IMR-90 (cell line): ENCODE results near the gene MEIS3. TPM values are rescaled to one million over a fixed set of nuclear protein-coding genes. Genes with fewer than 3 reads are reported as not detected.

Source experiments
- ATAC-seq: fragments of 200-7000 bp; cut with Tn5 transposase; 2 replicates; pipeline ENCODE4 v1.9.1; 2020; ENCODE audit warnings: low read depth, mild to moderate bottlenecking, moderate library complexity
- BruUV-seq: library from RNA; stranded (reverse); fragments of 400-500 nt; replicated peaks from 2 replicates; lab custom pipeline; 2021; lab: Mats Ljungman, UMichigan
- CTCF ChIA-PET: fragments of 300-600 bp; formaldehyde crosslinking; extraction: SDS; loops from one replicate; lab custom pipeline; 2021; ENCODE audit warnings: antibody characterized with exemption; lab: Yijun Ruan, JAX
- POLR2A ChIA-PET: fragments of 300-600 bp; sonication (Branson Sonifier 250); formaldehyde crosslinking; loops from one replicate; lab custom pipeline; 2022; ENCODE audit warnings: antibody characterized with exemption; ENCODE audit not compliant: unreplicated experiment; lab: Charles Lee
- DNase-seq: peaks from one replicate; pipeline ENCODE4 v3.0.0; 2013
- H2AFZ ChIP-seq: replicated peaks from 2 replicates; pipeline ENCODE3; 2013; ENCODE audit warnings: low read length, mild to moderate bottlenecking; ENCODE audit not compliant: poor library complexity
- H2AK5ac ChIP-seq: 2 replicates; pipeline ENCODE4 v1.6.1; 2013; ENCODE audit warnings: low read depth, low read length, inconsistent platforms
- H2AK9ac ChIP-seq: replicated peaks from 2 replicates; pipeline ENCODE3; 2013; ENCODE audit warnings: mild to moderate bottlenecking, low read depth, low read length, moderate library complexity; ENCODE audit not compliant: poor library complexity
- H2BK120ac ChIP-seq: 2 replicates; pipeline ENCODE4 v1.6.1; 2013; ENCODE audit warnings: low read depth, low read length, inconsistent platforms
- H2BK15ac ChIP-seq: 3 replicates; pipeline ENCODE4 v1.6.1; 2013; ENCODE audit warnings: low read depth, low read length, inconsistent platforms
- H2BK20ac ChIP-seq: 2 replicates; pipeline ENCODE4 v1.6.1; 2013; ENCODE audit warnings: low read depth, mild to moderate bottlenecking, inconsistent platforms, low read length, moderate library complexity
- H2BK5ac ChIP-seq: 2 replicates; pipeline ENCODE4 v1.6.1; 2013; ENCODE audit warnings: mild to moderate bottlenecking, low read depth, low read length, inconsistent platforms; ENCODE audit not compliant: poor library complexity, severe bottlenecking
- H3K14ac ChIP-seq: replicated peaks from 2 replicates; pipeline ENCODE4 v1.6.1; 2013; ENCODE audit warnings: low read depth, low read length, inconsistent platforms
- H3K18ac ChIP-seq: 2 replicates; pipeline ENCODE4 v1.6.1; 2013; ENCODE audit warnings: low read depth, low read length, control low read depth
- H3K23ac ChIP-seq: 2 replicates; pipeline ENCODE4 v1.6.1; 2013; ENCODE audit warnings: low read depth, low read length, inconsistent platforms
- H3K27ac ChIP-seq: 2 replicates; pipeline ENCODE4 v1.5.1; 2013; ENCODE audit warnings: mild to moderate bottlenecking, control low read depth, low read length; ENCODE audit not compliant: insufficient read depth
- H3K27me3 ChIP-seq: 2 replicates; pipeline ENCODE4 v1.6.1; 2013; ENCODE audit warnings: low read length; ENCODE audit not compliant: control insufficient read depth, insufficient read depth
- H3K36me3 ChIP-seq: 2 replicates; pipeline ENCODE4 v1.6.1; 2013; ENCODE audit warnings: low read length, mixed read lengths; ENCODE audit not compliant: control insufficient read depth, insufficient read depth
- H3K4ac ChIP-seq: 2 replicates; pipeline ENCODE4 v1.6.1; 2013; ENCODE audit warnings: low read depth, low read length, inconsistent platforms
- H3K4me1 ChIP-seq: 2 replicates; pipeline ENCODE4 v1.6.1; 2013; ENCODE audit warnings: low read length, mixed read lengths; ENCODE audit not compliant: control insufficient read depth, insufficient read depth
- H3K4me2 ChIP-seq: 2 replicates; pipeline ENCODE4 v1.6.1; 2013; ENCODE audit warnings: low read depth, mild to moderate bottlenecking, control low read depth, low read length, moderate library complexity
- H3K4me3 ChIP-seq: 2 replicates; pipeline ENCODE4 v1.5.1; 2013; ENCODE audit warnings: low read depth, mild to moderate bottlenecking, control low read depth, low read length, moderate library complexity; ENCODE audit not compliant: insufficient read depth
- H3K56ac ChIP-seq: 2 replicates; pipeline ENCODE4 v1.6.1; 2013; ENCODE audit warnings: low read length, inconsistent platforms; ENCODE audit not compliant: insufficient read depth; ENCODE audit errors: extremely low read depth
- H3K79me1 ChIP-seq, 2 experiments: 2 replicates each; pipeline ENCODE4 v1.6.1; 2013; ENCODE audit warnings: low read length in 2 of 2, inconsistent platforms in 1 of 2, low read depth in 1 of 2
- H3K9ac ChIP-seq: 2 replicates; pipeline ENCODE4 v1.6.1; 2013; ENCODE audit warnings: low read depth, low read length, control low read depth
- H3K9me1 ChIP-seq: 2 replicates; pipeline ENCODE4 v1.6.1; 2013; ENCODE audit warnings: low read length, inconsistent platforms; ENCODE audit not compliant: insufficient read depth
- H3K9me3 ChIP-seq: 2 replicates; pipeline ENCODE4 v1.6.1; 2013; ENCODE audit warnings: low read length; ENCODE audit not compliant: control insufficient read depth, insufficient read depth
- H4K20me1 ChIP-seq: 2 replicates; pipeline ENCODE4 v1.6.1; 2013; ENCODE audit warnings: low read length, inconsistent platforms; ENCODE audit not compliant: insufficient read depth
- H4K5ac ChIP-seq: 2 replicates; pipeline ENCODE4 v1.6.1; 2013; ENCODE audit warnings: mild to moderate bottlenecking, low read depth, low read length, control low read depth
- H4K8ac ChIP-seq, 2 experiments: 2 replicates each; pipeline ENCODE4 v1.6.1; 2013; ENCODE audit warnings: low read depth in 2 of 2, low read length in 2 of 2, control low read depth in 1 of 2, inconsistent platforms in 1 of 2
- H4K91ac ChIP-seq: 2 replicates; pipeline ENCODE4 v1.6.1; 2013; ENCODE audit warnings: low read depth, low read length, inconsistent platforms; ENCODE audit not compliant: insufficient read depth
- CEBPB ChIP-seq: IDR thresholded peaks from 2 replicates; pipeline ENCODE4 v1.6.1; 2012; ENCODE audit warnings: low read depth, low read length, improper control_type of control experiment
- CHD1 ChIP-seq: IDR thresholded peaks from 2 replicates; pipeline ENCODE4 v1.6.1; 2012; ENCODE audit warnings: low read depth, low read length, improper control_type of control experiment
- CTCF ChIP-seq: conservative IDR thresholded peaks from 2 replicates; pipeline ENCODE4 v1.5.1; 2012; ENCODE audit warnings: mild to moderate bottlenecking, low read depth, low read length, improper control_type of control experiment
- MAZ ChIP-seq: IDR thresholded peaks from 2 replicates; pipeline ENCODE4 v1.6.1; 2012; ENCODE audit warnings: low read depth, mild to moderate bottlenecking, low read length, improper control_type of control experiment, moderate library complexity, borderline replicate concordance
- RAD21 ChIP-seq: IDR thresholded peaks from 2 replicates; pipeline ENCODE4 v1.6.1; 2012; ENCODE audit warnings: low read length, improper control_type of control experiment
- SMC3 ChIP-seq: fragments of 150-350 bp; IDR thresholded peaks from 2 replicates; pipeline ENCODE4 v1.6.1; 2016; ENCODE audit warnings: low read depth, mild to moderate bottlenecking, antibody characterized with exemption, low read length, moderate library complexity
- WGBS, 2 experiments: methylation state at CpG; one replicate each; pipeline versions ENCODE4 v1.1.5 to v1.1.7; 2013; ENCODE audit warnings: missing lambda C conversion rate in 2 of 2; ENCODE audit not compliant: insufficient read length in 1 of 2; ENCODE audit errors: extremely low coverage in 2 of 2; 5-methylcytosine and 5-hydroxymethylcytosine counted together
- dilution Hi-C: fragments of 300-500 bp; cut with HindIII; formaldehyde crosslinking; loops from one replicate; pipeline ENCODE4 v1.14.3; 2018; ENCODE audit warnings: low sequenced_read_pairs; ENCODE audit not compliant: unreplicated experiment
- in situ Hi-C: fragments of 300-500 bp; cut with MboI; formaldehyde crosslinking; loops from 3 replicates; pipeline ENCODE4 v1.14.3; 2019; ENCODE audit warnings: low sequenced_read_pairs, inconsistent platforms, mixed read lengths
- intact Hi-C: fragments of 100-400 bp; cut with micrococcal nuclease; formaldehyde crosslinking; loops from 2 replicates; pipeline ENCODE4 v1.10.0; 2022
- polyA plus RNA-seq, 3 experiments: library from polyadenylated mRNA; depleted of rRNA; stranded (reverse); fragments of >200 nt; gene quantifications; 2 replicates each; pipeline ENCODE4 v1.2.3, GENCODE V29; 2012; ENCODE audit warnings: low replicate concordance in 1 of 3
- total RNA-seq: library from RNA; depleted of rRNA; stranded (reverse); fragments of >200 nt; gene quantifications from 2 replicates; pipeline ENCODE4 v1.2.3, GENCODE V29; 2012

Gene MEIS3
- total and polyA plus RNA-seq, 2 of the 4 experiments (the other 2 are of a cell fraction) = 32.4 to 33.0 TPM

GRCh38 chr19:47459477-47459876 lies 40.1 kb upstream of the MEIS3 start:
- Histone ChIP-seq H3K9me3 (peaks cover 25% of the 10 kb centered on the region), H3K4me2 (no peak overlapping the region), H3K4ac (no peak overlapping the region), H2AFZ (no peak overlapping the region), H3K27me3 (peaks cover 61% of the 10 kb centered on the region), H3K9me1 (peaks cover 4% of the 10 kb centered on the region; the same call in 1 of the 2 replicates), H3K4me3 (no peak overlapping the region), H4K91ac (no peak overlapping the region), H2BK5ac (no peak overlapping the region), H3K56ac (no peak overlapping the region), H4K20me1 (no peaks in the 10 kb centered on the region), H2BK20ac (no peak overlapping the region), H3K9ac (no peak overlapping the region), H4K8ac (no peak overlapping the region), H3K14ac (no peak overlapping the region), H2BK120ac (no peak overlapping the region), H3K36me3 (no peaks in the 10 kb centered on the region), H3K4me1 (no peaks in the 10 kb centered on the region), H3K18ac (no peak overlapping the region), H2AK5ac (no peak overlapping the region), H2AK9ac (no peak overlapping the region), H3K27ac (no peak overlapping the region), H3K23ac (no peak overlapping the region), H3K79me1 (no peaks in the 10 kb centered on the region), H2BK15ac (no peak overlapping the region), H4K5ac (no peak overlapping the region)
- dilution Hi-C loops (no loop called here), in situ Hi-C loops (no loop called here), intact Hi-C loops (no loop called here)
- WGBS, 2 experiments = 83% methylated on average over 3 of the region's 14 CpGs; no CpG with 5 or more reads in 1 of the 2 experiments
- DNase-seq = no peak
- no TSS peak for BruUV-seq
- CTCF ChIA-PET = no interaction called here
- POLR2A ChIA-PET = no interaction called here
- ATAC-seq = no peak
- no peak for TF ChIP-seq SMC3
- no peak for TF ChIP-seq CHD1
- TF ChIP-seq CTCF = no peak
- TF ChIP-seq RAD21 = no peak
- TF ChIP-seq CEBPB = no peak
- no peak for TF ChIP-seq MAZ
